ENCODE results near the gene PRB2.
"Not testable (repeated sequence)": the region's sequence is repeated elsewhere in the genome, so short reads cannot be mapped to it uniquely, and the experiment has no call there.

Gene PRB2

DNA sequence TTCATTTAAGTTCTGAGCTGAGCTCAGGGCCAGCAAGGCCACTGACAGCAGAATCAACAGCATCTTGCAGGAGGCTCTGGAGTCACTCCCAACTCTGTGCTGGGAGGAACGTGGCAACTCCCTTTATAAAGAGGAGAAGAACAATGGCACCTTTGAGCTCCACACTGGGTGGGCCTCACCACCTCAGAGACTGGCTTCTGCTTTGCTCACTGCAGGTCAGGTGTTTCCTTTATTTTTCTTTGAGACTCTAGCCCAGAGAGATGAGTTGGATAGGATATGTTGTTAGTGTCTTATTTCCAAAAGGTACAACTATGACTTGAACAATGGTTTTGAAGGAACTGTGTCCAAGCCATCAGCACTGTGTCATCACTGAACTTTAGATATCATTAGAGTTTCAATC is at the start of gene PRB2:
PRB2 (minus strand) TSS at position 101 of the 400 bp plus-strand sequence; CDS start at position 63, 38 bp downstream.
- not testable (repeated sequence) for DNase-seq

- DNase-seq = no peak
Measured at GRCh38 chr12:11437966-11438365, 42.6 kb upstream of the PRB2 start.

- DNase-seq = no peak
Measured at GRCh38 chr12:11433664-11434063, 38.3 kb upstream of the PRB2 start.

DNA sequence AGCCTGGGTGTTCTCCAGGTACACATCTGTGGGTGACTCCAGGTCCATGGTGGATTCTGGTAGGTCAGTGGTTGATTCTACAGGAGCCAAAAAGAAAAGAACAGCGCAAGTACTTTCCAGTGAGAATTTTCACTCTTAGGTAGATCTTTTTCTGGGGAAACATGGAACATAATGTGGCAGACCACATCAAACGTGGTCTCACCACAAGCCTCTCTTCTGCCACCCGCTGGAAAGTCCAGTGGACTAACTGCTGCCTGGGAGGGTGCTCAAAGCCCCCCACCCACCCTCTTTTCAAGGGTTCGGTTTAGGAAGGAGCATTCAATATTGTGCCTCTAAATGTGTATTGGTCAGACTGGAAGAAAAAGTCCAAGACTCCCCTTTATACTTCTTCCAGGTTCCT is 36.1 kb upstream of the PRB2 start:
- no peak for DNase-seq

GRCh38 chr12:11427341-11427740 is 32.0 kb upstream of the PRB2 start:
- no peak for DNase-seq

GRCh38 chr12:11412731-11413130 is 17.4 kb upstream of the PRB2 start:
- no peak for DNase-seq

DNA sequence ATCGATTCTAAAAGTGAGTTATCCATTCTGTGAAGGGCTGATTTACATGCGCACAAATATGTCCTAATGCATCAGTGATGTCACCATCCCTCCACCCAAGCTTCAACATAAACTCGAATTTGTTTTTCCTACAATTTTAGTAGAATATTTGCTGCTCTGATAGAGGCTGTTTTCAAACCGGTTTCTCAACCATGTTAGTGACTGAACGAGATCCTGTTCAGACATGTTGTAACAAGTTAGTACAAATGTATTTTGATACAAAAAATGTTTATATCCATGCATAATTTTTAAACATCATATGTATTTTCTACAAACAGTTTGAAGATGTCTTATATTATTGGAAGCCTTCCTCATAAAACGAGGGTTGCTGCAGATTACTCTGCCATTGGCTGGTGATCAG is 12.7 kb upstream of the PRB2 start:
- DNase-seq = no peak

DNA sequence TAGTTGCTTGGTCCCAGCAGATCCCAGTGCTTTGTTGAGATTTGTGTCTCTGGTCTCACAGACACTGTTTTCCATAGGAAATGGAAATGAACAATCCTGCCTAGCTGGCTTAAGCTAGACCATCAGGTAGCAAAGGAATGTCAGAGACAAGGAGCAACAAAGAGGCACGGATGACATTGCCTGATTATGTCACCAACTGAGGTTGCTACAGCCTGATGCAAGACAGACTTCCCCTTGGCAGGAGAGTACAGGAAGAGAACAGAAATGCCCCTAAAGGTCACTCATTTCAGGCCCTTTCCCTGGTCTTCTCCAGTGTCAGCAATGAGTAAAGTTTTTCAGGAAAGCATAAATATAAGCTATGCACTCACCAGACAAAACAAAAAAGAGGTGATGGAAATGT is 2.0 kb upstream of the PRB2 start:
- DNase-seq = no peak

DNA sequence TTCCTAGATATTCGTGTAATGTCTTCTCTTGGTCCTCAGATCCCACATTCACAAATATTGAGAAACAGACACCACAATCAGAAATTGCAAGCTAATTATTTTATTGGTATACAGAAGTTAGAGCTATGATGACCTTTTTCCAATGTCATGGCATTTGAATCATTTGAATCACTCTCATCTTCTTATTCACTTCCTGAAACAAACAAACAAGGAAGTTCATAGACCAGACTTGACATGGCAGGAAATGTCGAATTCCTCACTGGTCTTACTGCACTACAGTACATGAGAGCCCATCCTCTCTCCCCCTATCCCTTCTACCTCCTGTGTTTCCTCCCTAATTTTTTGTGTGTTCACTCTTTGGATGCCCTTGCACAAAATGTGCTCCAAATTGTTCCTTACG is 3.9 kb downstream of the PRB2 start:
- DNase-seq = not testable (repeated sequence)

DNA sequence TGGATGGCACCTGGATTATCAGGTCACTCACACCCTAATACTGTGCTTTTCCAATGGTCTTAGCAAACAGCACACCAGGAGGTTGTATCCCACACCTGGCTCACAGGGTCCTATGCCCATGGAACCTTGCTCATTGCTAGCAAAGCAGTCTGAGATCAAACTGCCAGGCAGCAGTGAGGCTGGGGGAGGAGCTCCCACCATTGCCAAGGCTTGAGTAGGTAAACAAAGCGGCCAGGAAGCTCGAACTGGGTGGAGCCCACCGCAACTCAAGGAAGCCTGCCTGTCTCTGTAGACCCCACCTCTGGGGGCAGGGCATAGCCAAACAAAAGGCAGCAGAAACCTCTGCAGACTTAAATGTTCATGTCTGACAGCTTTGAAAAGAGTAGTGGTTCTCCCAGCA is 17.9 kb downstream of the PRB2 start:
- DNase-seq = not testable (repeated sequence)

DNA sequence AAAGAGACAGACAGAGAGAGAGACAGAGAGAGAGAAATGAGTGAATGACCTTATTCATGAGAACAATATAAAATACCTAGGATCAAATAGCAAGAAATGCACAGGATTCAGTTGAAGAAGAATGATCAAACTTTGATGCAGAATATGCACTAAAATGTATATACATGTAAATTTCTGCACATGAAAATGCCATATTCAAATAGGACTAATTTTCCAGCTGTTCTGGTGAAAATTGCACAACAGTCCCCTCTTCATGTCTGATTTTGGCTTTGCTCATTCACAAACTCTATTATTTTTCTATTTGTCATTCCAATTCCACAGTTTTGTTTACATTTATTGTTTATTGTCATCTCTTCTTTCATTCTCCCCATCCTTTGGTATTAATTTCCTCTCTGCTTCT is 34.2 kb downstream of the PRB2 start:
- DNase-seq = no peak

DNA sequence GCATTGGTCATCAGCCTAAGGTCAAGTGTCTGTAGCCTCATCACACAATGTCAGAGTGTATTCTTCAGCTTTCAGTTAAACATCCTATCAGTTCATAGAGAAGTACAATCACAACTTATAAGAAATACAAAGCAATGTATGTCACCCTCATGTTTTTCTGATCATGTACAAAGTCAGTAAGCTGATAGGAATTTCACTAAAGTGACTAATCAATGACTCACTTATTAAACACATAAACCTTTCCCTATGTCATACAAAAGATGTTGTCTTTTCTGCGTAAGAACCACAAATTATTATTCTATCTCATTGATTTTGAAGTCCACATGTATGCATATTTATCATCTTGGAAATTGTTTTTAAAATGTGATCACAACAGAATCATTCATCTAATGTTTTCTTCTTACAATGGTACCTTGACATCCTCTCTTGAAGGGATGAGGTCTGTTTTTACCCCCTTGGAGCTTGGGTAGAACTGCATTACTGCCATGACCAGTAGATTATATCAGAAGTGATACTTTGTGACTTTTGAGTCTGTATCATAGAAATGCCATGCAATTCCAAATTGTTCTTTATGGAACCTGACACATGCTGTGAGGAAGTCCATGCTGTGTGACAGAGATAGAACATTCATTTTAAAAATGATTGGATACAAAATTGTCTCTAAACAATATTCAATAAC is 35.0 kb downstream of the PRB2 start:
- not testable (repeated sequence) for DNase-seq

- DNase-seq = not testable (repeated sequence)
Measured at GRCh38 chr12:11351736-11352135, 43.6 kb downstream of the PRB2 start.

GRCh38 chr12:11348439-11348838 is 46.9 kb downstream of the PRB2 start:
- DNase-seq = no peak

- no peak for DNase-seq
Measured at GRCh38 chr12:11347810-11348209, 47.6 kb downstream of the PRB2 start.

DNA sequence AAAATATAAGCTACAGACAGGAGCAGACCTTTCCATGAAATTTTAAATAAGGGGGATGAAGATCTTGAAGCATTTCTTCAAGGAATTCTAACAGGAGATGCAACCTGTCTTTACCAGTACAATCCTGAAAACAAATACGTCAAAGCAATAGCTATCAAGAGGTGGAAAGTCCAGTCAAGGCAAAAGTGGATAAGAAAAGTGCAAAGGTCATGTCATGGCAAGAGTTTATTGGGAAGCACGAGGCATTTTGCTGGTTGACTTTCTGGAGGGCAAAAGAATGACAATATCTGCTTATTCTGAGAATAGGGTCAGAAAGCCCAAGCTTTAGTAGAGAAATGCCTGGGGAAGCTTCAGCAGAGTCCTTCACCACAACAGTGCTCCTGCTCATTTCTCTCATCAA is 50.9 kb downstream of the PRB2 start:
- DNase-seq = no peak
